Duodenal mucosa (tissue), 2 donors: Measurements from ENCODE around the gene TRPM2.

Source experiments
- H3K27ac ChIP-seq: one replicate; pipeline ENCODE4 v1.7.0; 2013; ENCODE audit warnings: low read depth, low read length
- H3K27me3 ChIP-seq, 2 donors: one replicate each; pipeline ENCODE4 v1.7.0; 2013; ENCODE audit warnings: low read length in 2 of 2, control low read depth in 1 of 2; ENCODE audit not compliant: insufficient read depth in 2 of 2, control insufficient read depth in 1 of 2
- H3K36me3 ChIP-seq, 2 donors: one replicate each; pipeline ENCODE4 v1.7.0; 2013; ENCODE audit warnings: low read length in 2 of 2, control low read depth in 1 of 2; ENCODE audit not compliant: insufficient read depth in 2 of 2, control insufficient read depth in 1 of 2
- H3K4me1 ChIP-seq, 2 donors: one replicate each; pipeline ENCODE4 v1.7.0; 2013; ENCODE audit warnings: low read length in 2 of 2, control low read depth in 1 of 2; ENCODE audit not compliant: insufficient read depth in 2 of 2, control insufficient read depth in 1 of 2
- H3K4me3 ChIP-seq, 2 donors: one replicate each; pipeline ENCODE4 v1.7.0; 2013; ENCODE audit warnings: low read length in 2 of 2, low read depth in 1 of 2
- H3K9ac ChIP-seq, 2 donors: one replicate each; pipeline ENCODE4 v1.7.0; 2013; ENCODE audit warnings: low read length in 2 of 2, low read depth in 1 of 2
- H3K9me3 ChIP-seq, 2 donors: one replicate each; pipeline ENCODE4 v1.7.0; 2013; ENCODE audit warnings: low read length in 2 of 2, control low read depth in 1 of 2; ENCODE audit not compliant: control insufficient read depth in 1 of 2

Gene TRPM2

DNA sequence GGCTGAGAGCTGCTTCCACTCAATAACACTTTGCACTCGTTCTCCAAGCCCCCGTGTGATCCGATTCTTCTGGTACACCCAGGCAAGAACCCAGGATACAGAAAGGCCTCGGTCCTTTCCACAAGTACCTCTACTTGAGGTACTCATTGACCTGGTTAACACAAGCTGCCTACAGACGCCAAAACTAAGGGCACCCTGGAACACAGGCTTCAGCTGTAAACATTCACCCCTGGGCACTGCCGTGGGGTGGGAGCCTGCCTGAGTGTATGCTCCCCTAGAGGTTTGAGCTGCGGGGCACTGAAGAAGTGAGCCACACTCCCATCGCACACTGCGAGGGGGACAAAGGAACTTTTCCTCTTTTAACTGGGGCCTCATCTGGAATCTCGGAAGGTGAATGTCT lies 132.4 kb downstream of the TRPM2 start:
- Histone ChIP-seq H3K27me3 (peaks cover 2 to 7% of the 10 kb centered on the region in 2 donors), H3K9ac (no peak overlapping the region), H3K9me3 (no peaks in the 10 kb centered on the region), H3K4me3 (no peak overlapping the region), H3K27ac (no peak overlapping the region), H3K4me1 (peaks cover 0 to 4% of the 10 kb centered on the region in 2 donors), H3K36me3 (no peaks in the 10 kb centered on the region)

DNA sequence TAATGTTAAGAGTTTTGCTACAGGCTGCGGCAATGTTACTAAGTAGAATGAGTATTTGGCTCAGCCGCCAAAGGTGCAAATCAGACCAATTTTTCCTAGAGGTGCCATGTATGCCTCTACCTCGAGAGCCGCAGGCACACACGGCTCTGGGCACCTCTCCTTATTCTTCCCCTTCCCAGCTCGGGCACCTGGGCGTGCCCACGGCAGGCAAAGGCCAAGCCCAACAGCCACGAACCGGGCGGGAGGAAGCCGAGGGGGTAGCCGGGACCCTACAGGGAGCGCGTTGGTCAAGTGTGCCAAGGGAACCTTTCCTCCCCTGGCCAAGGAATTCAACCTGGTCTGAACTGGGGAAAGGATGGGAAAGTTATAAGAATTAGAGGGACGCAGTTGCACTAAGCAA lies 132.9 kb downstream of the TRPM2 start:
- peaks cover 2 to 7% of the 10 kb centered on the region in 2 donors for H3K27me3 ChIP-seq
- no peaks in the 10 kb centered on the region for H3K36me3 ChIP-seq
- no peak overlapping the region for H3K4me3 ChIP-seq
- peaks cover 0 to 4% of the 10 kb centered on the region in 2 donors for H3K4me1 ChIP-seq
- H3K9ac ChIP-seq = no peak overlapping the region
- H3K9me3 ChIP-seq = no peaks in the 10 kb centered on the region
- H3K27ac ChIP-seq = no peak overlapping the region

DNA sequence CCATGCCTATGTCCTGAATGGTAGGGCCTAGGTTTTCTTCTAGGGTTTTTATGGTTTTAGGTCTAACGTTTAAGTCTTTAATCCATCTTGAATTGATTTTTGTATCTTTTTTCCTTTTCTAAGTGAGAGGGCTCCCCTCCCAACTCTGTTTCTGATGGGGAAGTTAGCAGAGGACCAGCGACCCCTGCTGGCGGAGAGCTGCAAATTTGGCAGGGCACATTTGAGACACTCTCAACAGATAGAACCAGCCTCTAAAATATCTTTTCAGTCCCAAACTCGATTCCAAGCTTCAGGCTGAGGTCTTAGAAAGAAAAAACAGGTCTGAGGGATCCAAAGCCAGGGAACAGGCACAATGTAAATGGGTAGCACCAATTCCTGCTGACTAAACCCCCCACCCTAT lies 134.4 kb downstream of the TRPM2 start:
- no peak overlapping the region for H3K27ac ChIP-seq
- peaks cover 8 to 10% of the 10 kb centered on the region in 2 donors for H3K9me3 ChIP-seq
- no peaks in the 10 kb centered on the region for H3K36me3 ChIP-seq
- H3K9ac ChIP-seq = no peak overlapping the region
- no peak overlapping the region for H3K4me3 ChIP-seq
- H3K27me3 ChIP-seq = peaks cover 2 to 6% of the 10 kb centered on the region in 2 donors
- H3K4me1 ChIP-seq = no peaks in the 10 kb centered on the region

DNA sequence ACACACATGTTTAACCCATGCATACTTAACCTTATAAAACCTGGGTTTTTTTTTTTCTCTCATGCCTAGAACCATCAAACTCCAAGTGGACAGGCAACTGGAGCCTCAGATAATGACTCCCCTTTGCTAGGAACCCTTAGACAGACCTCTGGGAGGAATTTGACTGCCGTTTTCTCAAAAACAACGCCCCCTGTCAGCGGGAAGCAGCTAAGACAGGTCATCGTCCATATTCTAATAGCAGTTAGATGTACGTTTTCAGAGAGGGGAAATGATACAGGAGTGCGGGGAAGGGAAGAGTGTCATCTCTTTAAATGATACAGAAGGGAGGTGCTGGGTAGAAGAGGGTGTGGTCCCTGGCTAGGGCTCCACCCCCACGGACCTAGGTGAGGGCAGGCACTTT lies 136.5 kb downstream of the TRPM2 start:
- Histone ChIP-seq H3K9me3 (peaks cover 16 to 20% of the 10 kb centered on the region in 2 donors), H3K4me1 (no peaks in the 10 kb centered on the region), H3K4me3 (no peak overlapping the region), H3K27ac (no peak overlapping the region), H3K27me3 (no peaks in the 10 kb centered on the region), H3K9ac (no peak overlapping the region), H3K36me3 (no peaks in the 10 kb centered on the region)

DNA sequence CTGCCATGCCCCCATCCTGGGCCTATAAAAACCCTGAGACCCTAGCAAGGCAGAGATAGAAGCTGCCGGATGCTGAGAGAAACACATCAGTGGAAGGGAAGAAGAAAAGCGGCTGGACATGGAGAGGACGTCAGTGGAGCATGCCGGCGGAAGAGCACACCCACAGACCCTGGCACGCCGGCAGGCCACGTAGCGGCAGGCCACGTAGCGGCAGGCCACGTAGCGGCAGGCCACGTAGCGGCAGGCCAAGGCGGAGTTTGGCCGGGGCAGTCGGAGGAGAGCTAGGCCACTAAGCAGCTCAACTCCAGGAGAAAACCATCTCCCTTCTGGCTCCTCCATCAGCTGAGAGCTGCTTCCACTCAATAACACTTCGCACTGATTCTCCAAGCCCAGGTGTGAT lies 137.0 kb downstream of the TRPM2 start:
- Histone ChIP-seq H3K4me3 (no peak overlapping the region), H3K9me3 (peaks cover 16 to 20% of the 10 kb centered on the region in 2 donors), H3K4me1 (no peaks in the 10 kb centered on the region), H3K9ac (no peak overlapping the region), H3K27ac (no peak overlapping the region), H3K36me3 (no peaks in the 10 kb centered on the region), H3K27me3 (no peaks in the 10 kb centered on the region)

DNA sequence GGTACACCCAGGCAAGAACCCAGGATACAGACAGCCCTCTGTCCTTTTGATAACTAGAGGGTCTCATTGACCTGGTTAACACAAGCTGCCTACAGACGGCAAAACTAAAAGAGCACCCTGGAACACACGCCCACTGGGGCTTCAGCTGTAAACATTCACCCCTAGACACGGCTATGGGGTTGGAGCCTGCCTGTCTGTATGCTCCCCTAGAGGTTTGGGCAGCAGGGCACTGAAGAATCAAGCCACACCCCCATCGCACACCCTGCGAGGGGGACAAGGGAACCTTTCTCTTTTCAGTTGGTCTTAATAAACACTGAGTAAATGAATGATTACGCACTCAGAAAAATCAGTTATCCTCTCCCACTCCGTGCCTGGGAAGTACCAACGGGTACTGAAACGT lies 137.4 kb downstream of the TRPM2 start:
- Histone ChIP-seq H3K27ac (no peak overlapping the region), H3K4me1 (no peaks in the 10 kb centered on the region), H3K9me3 (peaks cover 16 to 20% of the 10 kb centered on the region in 2 donors), H3K9ac (no peak overlapping the region), H3K36me3 (no peaks in the 10 kb centered on the region), H3K4me3 (no peak overlapping the region), H3K27me3 (no peaks in the 10 kb centered on the region)
